Gastrocnemius medialis (tissue), 4 donors: ENCODE results near the gene TUBB4B. TPM values are rescaled to one million over a fixed set of nuclear protein-coding genes. Genes with fewer than 3 reads are reported as not detected.

ENCODE experiments used
- ATAC-seq, 2 donors: fragments of 150-250 bp; one replicate each; pipeline ENCODE4 v1.9.1; 2016
- DNase-seq, 2 donors: peaks; one replicate each; pipeline ENCODE4 v3.0.0-alpha.2; 2019
- H3K27ac ChIP-seq, 4 donors: fragments of 200-600 bp; sonication (generic); 1 replicate in 1 of 4; 2 replicates in 3 of 4; pipeline ENCODE4 v1.5.1; 2016 to 2018; ENCODE audit warnings: mild to moderate bottlenecking in 2 of 4, moderate library complexity in 1 of 4
- H3K27me3 ChIP-seq, 3 donors: fragments of 200-600 bp; sonication (generic) in 2 of 3; 1 replicate in 1 of 3; 2 replicates in 2 of 3; pipeline versions ENCODE4 v1.5.1 to v1.6.0; 2016 to 2019; ENCODE audit warnings: mild to moderate bottlenecking in 1 of 3, moderate library complexity in 1 of 3
- H3K36me3 ChIP-seq, 2 donors: fragments of 200-600 bp; sonication (generic) in 1 of 2; one replicate each; pipeline ENCODE4 v1.5.1; 2017 to 2018
- H3K4me1 ChIP-seq, 2 donors: fragments of 200-600 bp; sonication (generic) in 1 of 2; one replicate each; pipeline ENCODE4 v1.5.1; 2016 to 2017; ENCODE audit warnings: mild to moderate bottlenecking in 2 of 2
- H3K4me3 ChIP-seq, 4 donors: fragments of 200-600 bp; sonication (generic) in 3 of 4; 1 replicate in 1 of 4; 2 replicates in 3 of 4; pipeline ENCODE4 v1.5.1; 2016 to 2019; ENCODE audit warnings: mild to moderate bottlenecking in 2 of 4
- H3K9me3 ChIP-seq, 3 donors: fragments of 200-600 bp; sonication (generic) in 2 of 3; 1 replicate in 1 of 3; 2 replicates in 2 of 3; pipeline ENCODE4 v1.5.1; 2016 to 2019
- CTCF ChIP-seq, 5 experiments: fragments of 450-650 bp in 3 of 5; fragments of 200-600 bp in 2 of 5; sonication (generic) in 2 of 5; IDR thresholded peaks in 4 of 5; conservative IDR thresholded peaks in 1 of 5; 1 replicate in 4 of 5; 2 replicates in 1 of 5; pipeline ENCODE4 v1.5.1; 2016 to 2019; ENCODE audit warnings: antibody characterized with exemption in 5 of 5, mild to moderate bottlenecking in 3 of 5, moderate library complexity in 3 of 5
- POLR2A ChIP-seq, 2 donors: fragments of 450-650 bp; IDR thresholded peaks; one replicate each; pipeline ENCODE4 v1.6.1; 2017; ENCODE audit warnings: antibody characterized with exemption in 2 of 2, mild to moderate bottlenecking in 2 of 2, moderate library complexity in 2 of 2
- in situ Hi-C, 4 donors: fragments of 200-750 bp; cut with MboI; loops; one replicate each; pipeline versions ENCODE4 v1.15.0 to v1.8.0; 2017; ENCODE audit warnings: low sequenced_read_pairs in 4 of 4
- intact Hi-C: fragments of 100-400 bp; cut with DNase I; formaldehyde crosslinking; loops from one replicate; pipeline ENCODE4 v1.15.1; 2023; ENCODE audit warnings: low total_unique reads
- total RNA-seq, 4 donors: library from RNA; depleted of rRNA; stranded (reverse); fragments of >200 nt; gene quantifications; one replicate each; pipeline versions ENCODE4 v1.1.0 to v1.2.3, GENCODE V29; 2016

Gene TUBB4B
- total RNA-seq, 4 donors from 2014 or later, result 222 to 495 (median 363) TPM

GRCh38 chr9:137235424-137236237 is 5.5 kb upstream of the TUBB4B start:
- no peak for TF ChIP-seq POLR2A (IDR thresholded peaks at IDR 0.05)
- no peak for TF ChIP-seq CTCF (IDR thresholded peaks at IDR 0.05 in 4 of 5, conservative IDR thresholded peaks at IDR 0.05 in 1 of 5)
- Histone ChIP-seq H3K4me1 (peaks cover 38 to 47% of the 10 kb centered on the region in 2 donors), H3K36me3 (no peaks in the 10 kb centered on the region), H3K9me3 (no peaks in the 10 kb centered on the region), H3K27ac (no peak overlapping the region), H3K4me3 (peak overlapping the region; percentile 34 to 50 (median 41)), H3K27me3 (peaks cover 3 to 25% (median 6%) of the 10 kb centered on the region in 3 donors)
- intact Hi-C loops, result loop anchor here (2.0 to 10.0 kb wide), 2 partner anchors 27 to 451 kb away; no protein-coding TSS in a partner anchor
- ATAC-seq, result no peak
- in situ Hi-C loops, result loop anchor here in 2 of 4 donors (10.0 kb wide), 1 partner anchor 121 kb away; the partner anchor contains the start of gene DPP7 (in 2 of the 2)
- DNase-seq, result no peak

- Histone ChIP-seq H3K27me3 (peaks cover 0 to 19% (median 0%) of the 10 kb centered on the region in 3 donors), H3K36me3 (no peaks in the 10 kb centered on the region), H3K4me3 (peak overlapping the region; percentile 34 to 50 (median 41)), H3K9me3 (no peaks in the 10 kb centered on the region), H3K27ac (peak overlapping the region; percentile 63 to 79 (median 78)), H3K4me1 (peaks cover 38 to 47% of the 10 kb centered on the region in 2 donors)
- TF ChIP-seq POLR2A (IDR thresholded peaks at IDR 0.05) (no peak), CTCF (IDR thresholded peaks at IDR 0.05 in 4 of 5, conservative IDR thresholded peaks at IDR 0.05 in 1 of 5) (peak; percentile 98 to 100 (median 99))
- ATAC-seq (peak; percentile 17 to 27), DNase-seq (peak; percentile 76 to 85)
- in situ Hi-C loops, result loop anchor here in 2 of 4 donors (10.0 kb wide), 1 partner anchor 122 kb away; the partner anchor contains the start of gene DPP7 (in 2 of the 2)
- intact Hi-C loops, result loop anchor here (2.0 to 10.0 kb wide), 2 partner anchors 26 to 452 kb away; no protein-coding TSS in a partner anchor
Measured at GRCh38 chr9:137236238-137236935, 4.7 kb upstream of the TUBB4B start.

- DNase-seq (no peak), ATAC-seq (no peak)
- Histone ChIP-seq H3K27me3 (peaks cover 0 to 19% (median 0%) of the 10 kb centered on the region in 3 donors), H3K4me1 (peaks cover 38 to 50% of the 10 kb centered on the region in 2 donors), H3K9me3 (no peaks in the 10 kb centered on the region), H3K27ac (peak overlapping the region; percentile 63 to 79 (median 78)), H3K36me3 (peaks cover 0 to 4% of the 10 kb centered on the region in 2 donors), H3K4me3 (peak overlapping the region; percentile 26 to 46 (median 35))
- no peak for TF ChIP-seq CTCF (IDR thresholded peaks at IDR 0.05 in 4 of 5, conservative IDR thresholded peaks at IDR 0.05 in 1 of 5)
- TF ChIP-seq POLR2A (IDR thresholded peaks at IDR 0.05), result no peak
- intact Hi-C loops (loop anchor here (2.0 to 10.0 kb wide), 2 partner anchors 26 to 452 kb away; no protein-coding TSS in a partner anchor), in situ Hi-C loops (loop anchor here in 2 of 4 donors (10.0 kb wide), 1 partner anchor 122 kb away; the partner anchor contains the start of gene DPP7 (in 2 of the 2))
Measured at GRCh38 chr9:137236936-137237421, 4.1 kb upstream of the TUBB4B start.
